ENCODE data around the gene AASDHPPT. TPM values are rescaled to one million over a fixed set of nuclear protein-coding genes. Genes with fewer than 3 reads are reported as not detected.

Gene AASDHPPT
- total and polyA plus RNA-seq, 9 of the 15 experiments (the other 6 are each of a cell fraction or from before 2014, with no cell fraction given) = 48.7 to 115 (median 69.0) TPM

GRCh38 chr11:106082096-106082495 is 4.6 kb downstream of the AASDHPPT start:
- H3K9me1 ChIP-seq (ENCODE audit: control insufficient read depth, insufficient read depth, low read length) = no peaks in the 10 kb centered on the region
- intact Hi-C loops (cut with micrococcal nuclease) (no loop called here), in situ Hi-C loops (cut with MboI) (no loop called here)
- H3K9me3 ChIP-seq (replicated peaks; ENCODE audit: control insufficient read depth, insufficient read depth, low read depth, low read length) = no peaks in the 10 kb centered on the region
- peaks cover 70% of the 10 kb centered on the region for H3K36me3 ChIP-seq (ENCODE audit: control insufficient read depth, insufficient read depth, low read length)
- H3K4me3 ChIP-seq = no peak overlapping the region
- H3K4me1 ChIP-seq (replicated peaks in 1 of 2; ENCODE audit: control insufficient read depth in 2 of 2, insufficient read depth in 2 of 2, low read length in 2 of 2) = peaks cover 0 to 15% of the 10 kb centered on the region in 2 experiments; a peak in 2 of 5 replicates
- no peak for ATAC-seq
- no peaks in the 10 kb centered on the region; the same call in 1 of the 2 replicates for H4K20me1 ChIP-seq (replicated peaks; ENCODE audit: control insufficient read depth, insufficient read depth, low read length)
- no peak overlapping the region for H2AFZ ChIP-seq (ENCODE audit: low read depth, low read length)
- no peak overlapping the region for H3K27ac ChIP-seq (ENCODE audit: extremely low read depth, low read depth, low read length)
- TF ChIP-seq NFE2 (IDR thresholded peaks at IDR 0.05; ENCODE audit: low read depth) (no peak), ZNF253 (CRISPR knock-in tag; conservative IDR thresholded peaks at IDR 0.05) (no peak), HSF4 (CRISPR knock-in tag; IDR thresholded peaks at IDR 0.05; ENCODE audit: borderline replicate concordance) (no peak), ADNP (tag; IDR thresholded peaks at IDR 0.05) (no peak), SMAD4 (CRISPR knock-in tag; conservative IDR thresholded peaks at IDR 0.05) (no peak), PTRF (tag; IDR thresholded peaks at IDR 0.05) (no peak), RAD51 (IDR thresholded peaks at IDR 0.05; ENCODE audit: borderline replicate concordance, low read depth) (no peak), CREM (IDR thresholded peaks at IDR 0.05; ENCODE audit: low read depth) (no peak), ZNF311 (CRISPR knock-in tag; IDR thresholded peaks at IDR 0.05) (no peak), RAD21 (CRISPR knock-in tag; conservative IDR thresholded peaks at IDR 0.05 in 1 of 2, IDR thresholded peaks at IDR 0.05 in 1 of 2) (no peak), BRD9 (IDR thresholded peaks at IDR 0.05; ENCODE audit: low read depth, partially characterized antibody) (no peak), KLF1 (tag; IDR thresholded peaks at IDR 0.05) (no peak)
- TF ChIP-seq, protein P1, sequence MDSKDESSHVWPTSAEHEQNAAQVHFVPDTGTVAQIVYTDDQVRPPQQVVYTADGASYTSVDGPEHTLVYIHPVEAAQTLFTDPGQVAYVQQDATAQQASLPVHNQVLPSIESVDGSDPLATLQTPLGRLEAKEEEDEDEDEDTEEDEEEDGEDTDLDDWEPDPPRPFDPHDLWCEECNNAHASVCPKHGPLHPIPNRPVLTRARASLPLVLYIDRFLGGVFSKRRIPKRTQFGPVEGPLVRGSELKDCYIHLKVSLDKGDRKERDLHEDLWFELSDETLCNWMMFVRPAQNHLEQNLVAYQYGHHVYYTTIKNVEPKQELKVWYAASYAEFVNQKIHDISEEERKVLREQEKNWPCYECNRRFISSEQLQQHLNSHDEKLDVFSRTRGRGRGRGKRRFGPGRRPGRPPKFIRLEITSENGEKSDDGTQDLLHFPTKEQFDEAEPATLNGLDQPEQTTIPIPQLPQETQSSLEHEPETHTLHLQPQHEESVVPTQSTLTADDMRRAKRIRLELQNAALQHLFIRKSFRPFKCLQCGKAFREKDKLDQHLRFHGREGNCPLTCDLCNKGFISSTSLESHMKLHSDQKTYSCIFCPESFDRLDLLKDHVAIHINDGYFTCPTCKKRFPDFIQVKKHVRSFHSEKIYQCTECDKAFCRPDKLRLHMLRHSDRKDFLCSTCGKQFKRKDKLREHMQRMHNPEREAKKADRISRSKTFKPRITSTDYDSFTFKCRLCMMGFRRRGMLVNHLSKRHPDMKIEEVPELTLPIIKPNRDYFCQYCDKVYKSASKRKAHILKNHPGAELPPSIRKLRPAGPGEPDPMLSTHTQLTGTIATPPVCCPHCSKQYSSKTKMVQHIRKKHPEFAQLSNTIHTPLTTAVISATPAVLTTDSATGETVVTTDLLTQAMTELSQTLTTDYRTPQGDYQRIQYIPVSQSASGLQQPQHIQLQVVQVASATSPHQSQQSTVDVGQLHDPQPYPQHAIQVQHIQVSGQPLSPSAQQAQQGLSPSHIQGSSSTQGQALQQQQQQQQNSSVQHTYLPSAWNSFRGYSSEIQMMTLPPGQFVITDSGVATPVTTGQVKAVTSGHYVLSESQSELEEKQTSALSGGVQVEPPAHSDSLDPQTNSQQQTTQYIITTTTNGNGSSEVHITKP (IDR thresholded peaks at IDR 0.05; ENCODE audit: partially characterized antibody) = no peak
- TF ChIP-seq, protein P2, sequence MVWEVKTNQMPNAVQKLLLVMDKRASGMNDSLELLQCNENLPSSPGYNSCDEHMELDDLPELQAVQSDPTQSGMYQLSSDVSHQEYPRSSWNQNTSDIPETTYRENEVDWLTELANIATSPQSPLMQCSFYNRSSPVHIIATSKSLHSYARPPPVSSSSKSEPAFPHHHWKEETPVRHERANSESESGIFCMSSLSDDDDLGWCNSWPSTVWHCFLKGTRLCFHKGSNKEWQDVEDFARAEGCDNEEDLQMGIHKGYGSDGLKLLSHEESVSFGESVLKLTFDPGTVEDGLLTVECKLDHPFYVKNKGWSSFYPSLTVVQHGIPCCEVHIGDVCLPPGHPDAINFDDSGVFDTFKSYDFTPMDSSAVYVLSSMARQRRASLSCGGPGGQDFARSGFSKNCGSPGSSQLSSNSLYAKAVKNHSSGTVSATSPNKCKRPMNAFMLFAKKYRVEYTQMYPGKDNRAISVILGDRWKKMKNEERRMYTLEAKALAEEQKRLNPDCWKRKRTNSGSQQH (CRISPR knock-in tag; IDR thresholded peaks at IDR 0.05) = no peak
- H3K79me2 ChIP-seq (ENCODE audit: control insufficient read depth, insufficient read depth, low read length) = peaks cover 91% of the 10 kb centered on the region
- no peak overlapping the region for H3K4me2 ChIP-seq (ENCODE audit: insufficient read depth, low read length)
- ChIA-PET CTCF (ENCODE audit: low intra/inter-chr PET ratio) (no interaction called here), POLR2A (no interaction called here)
- no peaks in the 10 kb centered on the region for H3K27me3 ChIP-seq (ENCODE audit: control insufficient read depth in 2 of 2, insufficient read depth in 2 of 2, low read length in 2 of 2)
- no peak overlapping the region for H3K9ac ChIP-seq (ENCODE audit: insufficient read depth in 1 of 2, low read depth in 2 of 2, low read length in 2 of 2)
- FAIRE-seq = no peak
- BruUV-seq (replicated peaks) = no TSS peak
- DNase-seq (ENCODE audit: extremely low read depth in 1 of 4, low spot score in 3 of 4) = no peak

Data from K562 (cell line).